Mononuclear cell (primary cell): ENCODE results near the gene OTULIN. TPM values are rescaled to one million over a fixed set of nuclear protein-coding genes. Genes with fewer than 3 reads are reported as not detected.

Experiments
- H3K27me3 ChIP-seq: 2 replicates; pipeline ENCODE4 v1.6.0; 2011; ENCODE audit warnings: low read length, control low read depth; ENCODE audit not compliant: insufficient read depth
- H3K4me1 ChIP-seq: 2 replicates; pipeline ENCODE4 v1.5.1; 2011; ENCODE audit warnings: mild to moderate bottlenecking, low read length, control low read depth; ENCODE audit not compliant: insufficient read depth
- H3K4me3 ChIP-seq: 2 replicates; pipeline ENCODE4 v1.5.1; 2011; ENCODE audit warnings: mild to moderate bottlenecking, low read length, moderate library complexity
- H3K9me3 ChIP-seq: 2 replicates; pipeline ENCODE4 v1.5.1; 2011; ENCODE audit warnings: low read depth, mild to moderate bottlenecking, control low read depth, low read length
- total RNA-seq: library from RNA; depleted of rRNA; stranded (reverse); fragments of >200 nt; gene quantifications from one replicate; pipeline ENCODE4 v1.2.3, GENCODE V29; 2012

The OTULIN gene
- total RNA-seq, 1 donor, result 88.1 TPM

GRCh38 chr5:14730881-14731280 is 66.4 kb downstream of the OTULIN start:
- no peak overlapping the region for H3K4me3 ChIP-seq
- no peaks in the 10 kb centered on the region for H3K4me1 ChIP-seq
- no peaks in the 10 kb centered on the region for H3K27me3 ChIP-seq
- no peaks in the 10 kb centered on the region for H3K9me3 ChIP-seq

- no peaks in the 10 kb centered on the region for H3K9me3 ChIP-seq
- no peak overlapping the region for H3K4me3 ChIP-seq
- H3K4me1 ChIP-seq, result no peaks in the 10 kb centered on the region
- H3K27me3 ChIP-seq, result no peaks in the 10 kb centered on the region
Measured at GRCh38 chr5:14732991-14733390, 68.5 kb downstream of the OTULIN start.

GRCh38 chr5:14733661-14734060 is 69.1 kb downstream of the OTULIN start:
- H3K4me3 ChIP-seq, result no peak overlapping the region
- no peaks in the 10 kb centered on the region for H3K9me3 ChIP-seq
- no peaks in the 10 kb centered on the region for H3K4me1 ChIP-seq
- H3K27me3 ChIP-seq, result no peaks in the 10 kb centered on the region

GRCh38 chr5:14734396-14734795 is 69.9 kb downstream of the OTULIN start:
- Histone ChIP-seq H3K9me3 (no peaks in the 10 kb centered on the region), H3K27me3 (no peaks in the 10 kb centered on the region), H3K4me1 (peaks cover 2% of the 10 kb centered on the region), H3K4me3 (no peak overlapping the region)

GRCh38 chr5:14735944-14736343 is 71.4 kb downstream of the OTULIN start:
- Histone ChIP-seq H3K4me1 (peaks cover 5% of the 10 kb centered on the region), H3K4me3 (no peak overlapping the region), H3K9me3 (no peaks in the 10 kb centered on the region), H3K27me3 (no peaks in the 10 kb centered on the region)

GRCh38 chr5:14737291-14737690 is 72.8 kb downstream of the OTULIN start:
- Histone ChIP-seq H3K27me3 (no peaks in the 10 kb centered on the region), H3K4me1 (peaks cover 5% of the 10 kb centered on the region), H3K9me3 (no peaks in the 10 kb centered on the region)

GRCh38 chr5:14738050-14738449 is 73.5 kb downstream of the OTULIN start:
- peaks cover 5% of the 10 kb centered on the region for H3K4me1 ChIP-seq
- no peaks in the 10 kb centered on the region for H3K9me3 ChIP-seq
- no peaks in the 10 kb centered on the region for H3K27me3 ChIP-seq
- no peak overlapping the region for H3K4me3 ChIP-seq

More at GRCh38 chr5:14737291-14737690, 72.8 kb downstream of the OTULIN start:
- H3K4me3 ChIP-seq, result no peak overlapping the region

GRCh38 chr5:14739538-14739937 is 75.0 kb downstream of the OTULIN start:
- H3K27me3 ChIP-seq, result no peaks in the 10 kb centered on the region
- no peaks in the 10 kb centered on the region for H3K9me3 ChIP-seq
- H3K4me3 ChIP-seq, result no peak overlapping the region
- peaks cover 5% of the 10 kb centered on the region for H3K4me1 ChIP-seq

GRCh38 chr5:14739981-14740380 is 75.5 kb downstream of the OTULIN start:
- no peak overlapping the region for H3K4me3 ChIP-seq
- peaks cover 5% of the 10 kb centered on the region for H3K4me1 ChIP-seq
- H3K27me3 ChIP-seq, result no peaks in the 10 kb centered on the region
- no peaks in the 10 kb centered on the region for H3K9me3 ChIP-seq

- Histone ChIP-seq H3K4me1 (peaks cover 5% of the 10 kb centered on the region), H3K27me3 (no peaks in the 10 kb centered on the region), H3K4me3 (no peak overlapping the region), H3K9me3 (no peaks in the 10 kb centered on the region)
Measured at GRCh38 chr5:14741131-14741530, 76.6 kb downstream of the OTULIN start.

- Histone ChIP-seq H3K27me3 (no peaks in the 10 kb centered on the region), H3K9me3 (no peaks in the 10 kb centered on the region), H3K4me1 (peaks cover 5% of the 10 kb centered on the region), H3K4me3 (no peak overlapping the region)
Measured at GRCh38 chr5:14741801-14742440, 77.4 kb downstream of the OTULIN start.

- Histone ChIP-seq H3K9me3 (no peaks in the 10 kb centered on the region), H3K4me1 (peaks cover 5% of the 10 kb centered on the region), H3K4me3 (no peak overlapping the region), H3K27me3 (no peaks in the 10 kb centered on the region)
Measured at GRCh38 chr5:14742498-14742897, 78.0 kb downstream of the OTULIN start.

- Histone ChIP-seq H3K4me1 (peaks cover 5% of the 10 kb centered on the region), H3K9me3 (no peaks in the 10 kb centered on the region), H3K4me3 (no peak overlapping the region), H3K27me3 (no peaks in the 10 kb centered on the region)
Measured at GRCh38 chr5:14743601-14744295, 79.2 kb downstream of the OTULIN start.

- Histone ChIP-seq H3K4me3 (no peak overlapping the region), H3K27me3 (no peaks in the 10 kb centered on the region), H3K9me3 (no peaks in the 10 kb centered on the region)
Measured at GRCh38 chr5:14744296-14745187, 80.0 kb downstream of the OTULIN start.

GRCh38 chr5:14745188-14745563 is 80.7 kb downstream of the OTULIN start:
- no peaks in the 10 kb centered on the region for H3K4me1 ChIP-seq
- no peaks in the 10 kb centered on the region for H3K9me3 ChIP-seq
- H3K27me3 ChIP-seq, result no peaks in the 10 kb centered on the region
- H3K4me3 ChIP-seq, result no peak overlapping the region

More at GRCh38 chr5:14744296-14745187, 80.0 kb downstream of the OTULIN start:
- peaks cover 1% of the 10 kb centered on the region for H3K4me1 ChIP-seq
